ENCODE results near the gene IL1B.

The IL1B gene

DNA sequence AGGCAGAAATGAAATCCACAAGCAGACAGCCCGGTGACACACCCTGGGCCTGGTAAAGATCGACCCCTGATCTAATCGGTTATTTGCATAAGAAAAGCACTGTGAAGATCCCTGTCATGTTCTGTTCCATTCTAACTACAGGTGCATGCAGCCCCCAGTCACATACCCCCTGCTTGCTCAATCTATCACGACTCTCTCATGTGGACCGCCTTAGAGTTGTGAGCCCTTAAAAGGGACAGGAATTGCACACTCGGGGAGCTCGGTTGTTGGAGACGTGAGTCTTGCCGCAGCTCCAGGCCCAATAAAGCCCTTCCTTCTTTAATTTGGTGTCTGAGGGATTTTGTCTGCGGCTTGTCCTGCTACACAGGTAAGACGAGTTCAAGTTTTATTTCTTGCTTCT, 13.4 kb upstream of the IL1B start:
- TF ChIP-seq, protein P1, sequence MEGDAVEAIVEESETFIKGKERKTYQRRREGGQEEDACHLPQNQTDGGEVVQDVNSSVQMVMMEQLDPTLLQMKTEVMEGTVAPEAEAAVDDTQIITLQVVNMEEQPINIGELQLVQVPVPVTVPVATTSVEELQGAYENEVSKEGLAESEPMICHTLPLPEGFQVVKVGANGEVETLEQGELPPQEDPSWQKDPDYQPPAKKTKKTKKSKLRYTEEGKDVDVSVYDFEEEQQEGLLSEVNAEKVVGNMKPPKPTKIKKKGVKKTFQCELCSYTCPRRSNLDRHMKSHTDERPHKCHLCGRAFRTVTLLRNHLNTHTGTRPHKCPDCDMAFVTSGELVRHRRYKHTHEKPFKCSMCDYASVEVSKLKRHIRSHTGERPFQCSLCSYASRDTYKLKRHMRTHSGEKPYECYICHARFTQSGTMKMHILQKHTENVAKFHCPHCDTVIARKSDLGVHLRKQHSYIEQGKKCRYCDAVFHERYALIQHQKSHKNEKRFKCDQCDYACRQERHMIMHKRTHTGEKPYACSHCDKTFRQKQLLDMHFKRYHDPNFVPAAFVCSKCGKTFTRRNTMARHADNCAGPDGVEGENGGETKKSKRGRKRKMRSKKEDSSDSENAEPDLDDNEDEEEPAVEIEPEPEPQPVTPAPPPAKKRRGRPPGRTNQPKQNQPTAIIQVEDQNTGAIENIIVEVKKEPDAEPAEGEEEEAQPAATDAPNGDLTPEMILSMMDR (IDR thresholded peaks at IDR 0.05; ENCODE audit: low read depth, low read length, poor library complexity, severe bottlenecking): no peak
- H3K9me2 ChIP-seq (replicated peaks; ENCODE audit: control insufficient read depth, low read length): no peaks in the 10 kb centered on the region
- H3F3A ChIP-seq (ENCODE audit: control insufficient read depth, insufficient read depth): no peaks in the 10 kb centered on the region
- no peaks in the 10 kb centered on the region for H3K36me3 ChIP-seq (ENCODE audit: control insufficient read depth, low read length)
- no peaks in the 10 kb centered on the region for H3K79me2 ChIP-seq (ENCODE audit: control insufficient read depth, low read length)
- H3K27me3 ChIP-seq (ENCODE audit: control insufficient read depth, low read length): no peaks in the 10 kb centered on the region
- H3K4me2 ChIP-seq (ENCODE audit: low read length): no peak overlapping the region
- no peaks in the 10 kb centered on the region for H3K4me1 ChIP-seq (ENCODE audit: control insufficient read depth, low read length)
- no peaks in the 10 kb centered on the region for H3K9me3 ChIP-seq (ENCODE audit: control insufficient read depth, insufficient read depth, low read length)
- no peaks in the 10 kb centered on the region for H4K20me1 ChIP-seq (ENCODE audit: control insufficient read depth, insufficient read depth, low read depth, low read length)
- no peak overlapping the region for H3K27ac ChIP-seq (ENCODE audit: low read depth, low read length)
- no peak overlapping the region for H3K4me3 ChIP-seq (ENCODE audit: low read length)

DNA sequence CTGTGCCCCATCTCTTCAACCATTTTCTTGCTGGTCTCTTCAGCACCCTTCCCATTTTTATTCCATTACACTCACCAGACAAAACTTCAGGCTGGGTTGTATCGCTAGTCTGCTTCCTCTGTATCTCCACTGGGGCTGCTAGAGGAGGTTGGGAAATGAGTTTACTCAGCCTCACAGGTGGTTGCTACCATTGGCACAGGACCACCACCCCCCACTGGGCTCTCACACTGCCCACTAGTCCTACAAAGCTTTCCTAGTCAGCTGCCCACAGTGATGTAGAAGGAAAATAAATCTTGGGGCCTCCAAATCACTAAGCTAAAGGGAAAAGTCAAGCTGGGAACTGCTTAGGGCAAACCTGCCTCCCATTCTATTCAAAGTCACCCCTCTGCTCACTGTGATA, 12.3 kb upstream of the IL1B start:
- no peaks in the 10 kb centered on the region for H3F3A ChIP-seq (ENCODE audit: control insufficient read depth, insufficient read depth)
- H3K27me3 ChIP-seq (ENCODE audit: control insufficient read depth, low read length): no peaks in the 10 kb centered on the region
- no peaks in the 10 kb centered on the region for H3K36me3 ChIP-seq (ENCODE audit: control insufficient read depth, low read length)
- H3K9me2 ChIP-seq (replicated peaks; ENCODE audit: control insufficient read depth, low read length): no peaks in the 10 kb centered on the region
- H4K20me1 ChIP-seq (ENCODE audit: control insufficient read depth, insufficient read depth, low read depth, low read length): no peaks in the 10 kb centered on the region
- no peaks in the 10 kb centered on the region for H3K4me1 ChIP-seq (ENCODE audit: control insufficient read depth, low read length)
- H3K79me2 ChIP-seq (ENCODE audit: control insufficient read depth, low read length): no peaks in the 10 kb centered on the region
- no peak overlapping the region for H3K4me3 ChIP-seq (ENCODE audit: low read length)
- no peaks in the 10 kb centered on the region for H3K9me3 ChIP-seq (ENCODE audit: control insufficient read depth, insufficient read depth, low read length)
- no peak overlapping the region for H3K4me2 ChIP-seq (ENCODE audit: low read length)
- no peak for TF ChIP-seq EZH2phosphoT487 (IDR thresholded peaks at IDR 0.05; ENCODE audit: borderline replicate concordance, low read length)
- TF ChIP-seq, protein P1 (IDR thresholded peaks at IDR 0.05; ENCODE audit: low read depth, low read length, poor library complexity, severe bottlenecking): no peak
- H3K27ac ChIP-seq (ENCODE audit: low read depth, low read length): no peak overlapping the region

DNA sequence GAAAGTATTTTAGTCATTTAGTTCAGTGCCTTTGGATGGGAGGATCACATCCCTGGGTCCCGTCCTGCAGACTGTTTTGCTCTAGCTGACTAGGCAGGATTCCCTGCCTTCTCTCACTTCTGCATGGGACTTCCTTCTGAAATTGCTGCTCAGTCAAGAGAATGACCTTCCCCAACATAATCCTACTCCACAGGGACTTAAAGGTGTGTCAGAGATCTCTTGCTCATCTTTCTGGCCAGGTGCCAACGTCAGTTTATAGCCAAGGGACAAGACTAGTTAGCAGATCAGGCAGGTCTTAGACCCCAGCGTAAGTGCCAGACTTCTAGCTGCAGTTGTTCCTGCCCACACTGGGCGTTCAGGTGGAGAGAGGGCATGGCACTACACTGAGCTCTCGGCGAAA, 9.5 kb upstream of the IL1B start:
- H4K20me1 ChIP-seq (ENCODE audit: control insufficient read depth, insufficient read depth, low read depth, low read length): no peaks in the 10 kb centered on the region
- H3K4me3 ChIP-seq (ENCODE audit: low read length): no peak overlapping the region
- no peaks in the 10 kb centered on the region for H3K9me3 ChIP-seq (ENCODE audit: control insufficient read depth, insufficient read depth, low read length)
- no peaks in the 10 kb centered on the region for H3K79me2 ChIP-seq (ENCODE audit: control insufficient read depth, low read length)
- no peaks in the 10 kb centered on the region for H3K9me2 ChIP-seq (replicated peaks; ENCODE audit: control insufficient read depth, low read length)
- no peaks in the 10 kb centered on the region for H3F3A ChIP-seq (ENCODE audit: control insufficient read depth, insufficient read depth)
- TF ChIP-seq, protein P1 (IDR thresholded peaks at IDR 0.05; ENCODE audit: low read depth, low read length, poor library complexity, severe bottlenecking): no peak
- TF ChIP-seq EZH2phosphoT487 (IDR thresholded peaks at IDR 0.05; ENCODE audit: borderline replicate concordance, low read length): no peak
- no peak overlapping the region for H3K27ac ChIP-seq (ENCODE audit: low read depth, low read length)
- no peaks in the 10 kb centered on the region for H3K36me3 ChIP-seq (ENCODE audit: control insufficient read depth, low read length)
- no peak overlapping the region for H3K4me2 ChIP-seq (ENCODE audit: low read length)
- peaks cover 10% of the 10 kb centered on the region for H3K4me1 ChIP-seq (ENCODE audit: control insufficient read depth, low read length)
- no peaks in the 10 kb centered on the region for H3K27me3 ChIP-seq (ENCODE audit: control insufficient read depth, low read length)

DNA sequence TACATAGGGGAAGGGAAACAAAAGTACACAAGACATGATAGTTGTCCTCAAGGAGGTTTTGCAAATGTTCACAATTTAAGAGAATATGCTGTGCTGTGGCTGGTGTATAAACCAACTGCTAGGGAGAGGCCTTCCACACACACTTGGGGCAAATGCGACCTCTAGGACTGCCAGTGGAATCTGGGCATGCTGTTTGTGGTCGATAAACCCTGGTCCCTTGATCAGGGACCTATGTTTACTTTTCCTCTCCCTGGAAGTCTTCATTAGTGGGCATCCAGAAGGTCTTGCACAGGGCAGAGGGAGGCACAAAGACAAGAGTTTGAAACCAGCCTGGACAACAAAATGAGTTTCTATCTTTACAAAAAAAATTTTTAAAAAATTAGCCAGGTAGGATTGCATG, 7.3 kb upstream of the IL1B start:
- Histone ChIP-seq H3K9me2 (replicated peaks; ENCODE audit: control insufficient read depth, low read length) (no peaks in the 10 kb centered on the region), H3K4me2 (ENCODE audit: low read length) (no peak overlapping the region), H3F3A (ENCODE audit: control insufficient read depth, insufficient read depth) (no peaks in the 10 kb centered on the region), H3K79me2 (ENCODE audit: control insufficient read depth, low read length) (no peaks in the 10 kb centered on the region), H3K9me3 (ENCODE audit: control insufficient read depth, insufficient read depth, low read length) (no peaks in the 10 kb centered on the region), H4K20me1 (ENCODE audit: control insufficient read depth, insufficient read depth, low read depth, low read length) (no peaks in the 10 kb centered on the region), H3K4me1 (ENCODE audit: control insufficient read depth, low read length) (peaks cover 10% of the 10 kb centered on the region), H3K27ac (ENCODE audit: low read depth, low read length) (no peak overlapping the region), H3K4me3 (ENCODE audit: low read length) (no peak overlapping the region), H3K36me3 (ENCODE audit: control insufficient read depth, low read length) (no peaks in the 10 kb centered on the region), H3K27me3 (ENCODE audit: control insufficient read depth, low read length) (0 out of 2 replicates have a peak, but pooled peaks cover 3% of the 10 kb centered on the region)
- TF ChIP-seq EZH2phosphoT487 (IDR thresholded peaks at IDR 0.05; ENCODE audit: borderline replicate concordance, low read length): no peak
- TF ChIP-seq, protein P1 (IDR thresholded peaks at IDR 0.05; ENCODE audit: low read depth, low read length, poor library complexity, severe bottlenecking): no peak

All from DOHH2 (cell line).